D721Med (cell line): Measurements from ENCODE around the gene TMEM132C.

Experiments
- DNase-seq: peaks from one replicate; pipeline ENCODE4 v3.0.0; 2011; ENCODE audit warnings: low spot score; ENCODE audit not compliant: insufficient read length
- FAIRE-seq: peaks from 2 replicates; lab custom pipeline; 2011; peaks lifted over from hg19 to GRCh38; lab: Jason Lieb, UNC
- CTCF ChIP-seq: IDR thresholded peaks from 2 replicates; pipeline ENCODE4 v1.5.1; 2012; ENCODE audit warnings: mild to moderate bottlenecking, control low read depth; ENCODE audit not compliant: insufficient read depth; ENCODE audit errors: missing control alignments

TMEM132C gene

DNA sequence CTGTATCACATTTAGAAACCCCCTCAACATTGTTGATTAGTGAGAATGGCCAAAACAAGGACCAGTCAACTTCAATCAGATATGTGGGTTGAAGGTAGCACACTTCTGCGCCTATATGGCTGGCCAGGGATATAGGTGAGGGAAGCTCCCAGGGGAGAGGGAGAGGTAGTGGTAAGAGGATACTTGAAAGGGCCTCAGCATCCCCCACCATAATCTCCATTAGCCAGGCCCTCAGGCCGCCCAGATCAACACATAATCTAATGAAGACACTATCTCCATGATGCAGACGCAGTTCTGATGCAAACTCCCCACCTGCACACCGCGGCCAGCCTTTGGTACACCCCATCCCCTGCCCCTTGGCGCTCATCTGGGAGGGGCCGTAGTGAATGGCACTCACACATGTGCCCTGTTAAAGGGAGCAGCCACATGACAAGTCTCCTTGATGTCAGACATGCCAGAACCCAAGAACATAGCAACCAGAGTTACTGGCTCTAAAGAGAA, 158.0 kb downstream of the TMEM132C start:
- no peak for DNase-seq
- TF ChIP-seq CTCF, result no peak

GRCh38 chr12:128425666-128426331, 158.8 kb downstream of the TMEM132C start:
- no peak for FAIRE-seq
- no peak for DNase-seq
- TF ChIP-seq CTCF, result no peak

More for the DNA sequence above, 158.0 kb downstream of the TMEM132C start:
- no peak for FAIRE-seq

DNA sequence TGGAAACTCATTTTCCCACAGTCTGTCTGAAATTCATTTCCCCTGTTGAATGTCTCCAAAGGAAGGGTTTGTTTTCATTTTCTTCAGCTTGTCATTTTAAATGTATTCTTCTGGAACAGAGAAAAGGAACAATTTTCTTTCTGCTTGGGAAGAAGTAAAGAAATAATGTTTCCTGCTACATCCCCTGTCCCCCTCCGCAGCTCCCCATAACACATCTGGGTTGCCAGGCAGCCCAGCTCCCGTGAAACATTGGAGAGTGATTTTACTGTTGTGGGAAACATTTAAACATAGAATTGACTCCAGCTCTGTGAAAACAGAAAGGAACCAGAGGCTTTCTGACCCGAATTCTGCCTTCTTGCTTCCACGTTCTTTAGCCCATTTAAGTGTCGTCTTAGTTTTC, 159.5 kb downstream of the TMEM132C start:
- no peak for TF ChIP-seq CTCF
- FAIRE-seq (no peak), DNase-seq (no peak)

DNA sequence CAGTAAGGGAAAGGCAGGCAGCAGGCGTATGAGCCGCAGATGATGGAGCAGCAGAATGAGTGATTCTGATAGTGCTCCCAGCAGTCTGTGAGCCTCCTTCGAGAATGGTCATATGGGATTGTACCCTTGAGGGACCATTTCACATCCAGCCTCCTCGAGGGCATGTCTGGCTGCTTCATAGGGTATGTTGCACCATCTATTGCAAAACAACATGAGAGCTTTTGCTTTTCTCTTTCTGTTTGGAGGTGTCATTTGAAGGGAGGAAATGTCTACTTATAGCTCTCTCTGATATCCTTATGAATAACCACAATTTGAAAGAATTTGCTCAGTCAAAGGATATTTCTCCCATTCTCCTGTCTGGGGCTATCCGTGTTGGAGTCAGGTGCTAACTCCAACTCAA, 172.8 kb downstream of the TMEM132C start:
- TF ChIP-seq CTCF, result no peak
- FAIRE-seq (no peak), DNase-seq (no peak)

GRCh38 chr12:128442096-128442495, 175.1 kb downstream of the TMEM132C start:
- no peak for FAIRE-seq
- no peak for DNase-seq
- no peak for TF ChIP-seq CTCF

- TF ChIP-seq CTCF, result no peak
- FAIRE-seq (no peak), DNase-seq (no peak)
Measured at GRCh38 chr12:128444598-128444997, 177.6 kb downstream of the TMEM132C start.

DNA sequence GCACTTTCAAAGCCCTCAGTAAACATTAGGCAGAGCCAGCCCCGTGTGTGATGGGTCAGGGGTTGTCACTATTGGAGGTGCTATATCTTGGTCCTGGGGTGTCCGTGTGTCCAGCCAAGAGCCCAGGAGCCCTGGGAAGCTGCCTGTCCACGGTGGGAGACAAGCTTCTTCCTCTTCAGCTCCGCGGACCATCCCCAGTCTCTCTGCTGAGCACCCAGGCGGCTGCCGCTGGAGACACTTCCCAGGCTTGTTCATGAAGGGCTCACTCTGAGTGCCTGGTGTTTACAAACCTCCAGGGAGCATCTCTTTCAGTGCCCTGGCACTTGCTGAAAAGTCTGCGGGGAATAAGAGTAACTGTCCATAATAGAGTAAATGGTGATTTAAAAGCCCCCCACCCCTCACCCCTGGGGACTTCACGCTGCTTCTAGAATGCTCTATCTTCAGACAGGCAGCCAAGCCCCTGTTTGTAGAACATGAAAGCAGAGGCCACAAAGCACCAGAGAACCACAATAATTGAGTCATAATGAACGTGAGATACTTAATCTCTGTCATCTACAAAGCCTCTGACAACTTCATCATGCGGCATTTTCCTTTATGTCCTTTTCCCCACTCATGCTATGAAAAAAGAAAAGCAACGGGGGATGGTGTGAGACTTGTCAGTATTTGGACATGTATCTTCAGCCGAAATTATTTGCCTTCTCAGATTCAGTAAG, 178.6 kb downstream of the TMEM132C start:
- DNase-seq (no peak), FAIRE-seq (no peak)
- no peak for TF ChIP-seq CTCF
